HepG2 (cell line): Measurements from ENCODE around the gene PIEZO1. TPM values are rescaled to one million over a fixed set of nuclear protein-coding genes. Genes with fewer than 3 reads are reported as not detected.

Experiments used
- ATM ChIP-seq: fragments of 450-650 bp; IDR thresholded peaks from 2 replicates; pipeline ENCODE4 v1.7.1; 2017; ENCODE audit warnings: mild to moderate bottlenecking, borderline replicate concordance
- DR1 ChIP-seq: sonication (generic); formaldehyde crosslinking; IDR thresholded peaks from 2 replicates; pipeline ENCODE4 v1.8.0; 2021; ENCODE audit warnings: mild to moderate bottlenecking, missing genetic modification reagents, inconsistent platforms
- ETS1 ChIP-seq: sonication (generic); formaldehyde crosslinking; IDR thresholded peaks from 2 replicates; pipeline ENCODE4 v1.4.0; 2020; ENCODE audit warnings: missing genetic modification reagents
- FOXA1 ChIP-seq, 2 experiments: fragments of 450-650 bp in 1 of 2; sonication (generic) in 1 of 2; formaldehyde crosslinking in 1 of 2; IDR thresholded peaks; 2 replicates each; pipeline versions ENCODE4 v1.4.0 to v1.6.1; 2016 to 2020; ENCODE audit warnings: missing genetic modification reagents in 1 of 2
- FOXC1 ChIP-seq: sonication (generic); formaldehyde crosslinking; IDR thresholded peaks from 2 replicates; pipeline ENCODE4 v1.8.0; 2022; ENCODE audit warnings: mild to moderate bottlenecking, missing genetic modification reagents, borderline replicate concordance
- KDM2A ChIP-seq: sonication (generic); formaldehyde crosslinking; IDR thresholded peaks from 2 replicates; pipeline ENCODE4 v1.4.0; 2020; ENCODE audit warnings: low read depth, missing genetic modification reagents, borderline replicate concordance
- NBN ChIP-seq: fragments of 450-650 bp; conservative IDR thresholded peaks from 2 replicates; pipeline ENCODE4 v1.6.1; 2017
- RCOR2 ChIP-seq: IDR thresholded peaks from 2 replicates; pipeline ENCODE4 v1.6.1; 2016; ENCODE audit warnings: missing biosample characterization, missing genetic modification reagents
- SAP130 ChIP-seq: IDR thresholded peaks from 2 replicates; pipeline ENCODE4 v1.6.1; 2016; ENCODE audit warnings: low read depth
- THRA ChIP-seq: sonication (generic); formaldehyde crosslinking; IDR thresholded peaks from 2 replicates; pipeline ENCODE4 v1.4.0; 2020; ENCODE audit warnings: missing genetic modification reagents, borderline replicate concordance
- ZBTB38 ChIP-seq: sonication (generic); formaldehyde crosslinking; IDR thresholded peaks from 2 replicates; pipeline ENCODE4 v1.5.1; 2020; ENCODE audit warnings: mild to moderate bottlenecking, missing genetic modification reagents
- ZFYVE20 ChIP-seq: sonication (generic); formaldehyde crosslinking; IDR thresholded peaks from 2 replicates; pipeline ENCODE4 v1.8.0; 2023; ENCODE audit warnings: low read depth, mild to moderate bottlenecking, moderate library complexity, missing genetic modification reagents, borderline replicate concordance
- ZNF256 ChIP-seq: sonication (generic); formaldehyde crosslinking; conservative IDR thresholded peaks from 2 replicates; pipeline ENCODE4 v1.4.0; 2020; ENCODE audit warnings: missing genetic modification reagents
- ZNF292 ChIP-seq: sonication (generic); formaldehyde crosslinking; IDR thresholded peaks from 2 replicates; pipeline ENCODE4 v1.8.1; 2022; ENCODE audit warnings: mild to moderate bottlenecking, low read depth, missing genetic modification reagents, borderline replicate concordance
- ZNF556 ChIP-seq: sonication (generic); formaldehyde crosslinking; IDR thresholded peaks from 2 replicates; pipeline ENCODE4 v1.4.0; 2020; ENCODE audit warnings: mild to moderate bottlenecking, missing genetic modification reagents, borderline replicate concordance
- ZNF749 ChIP-seq: sonication (generic); formaldehyde crosslinking; IDR thresholded peaks from 2 replicates; pipeline ENCODE4 v1.8.0; 2022; ENCODE audit warnings: mild to moderate bottlenecking, missing genetic modification reagents, moderate library complexity, borderline replicate concordance
- ZNF766 ChIP-seq: sonication (generic); formaldehyde crosslinking; IDR thresholded peaks from 2 replicates; pipeline ENCODE4 v1.5.0; 2020; ENCODE audit warnings: missing genetic modification reagents, borderline replicate concordance
- polyA plus RNA-seq, 8 experiments: library from polyadenylated mRNA; depleted of rRNA in 3 of 8; stranded (reverse) in 7 of 8; unstranded in 1 of 8; fragments of >200 nt; fragmentation: Illumina TruSeq in 4 of 8; extraction: Trizol in 4 of 8; gene quantifications; 2 replicates each; pipeline versions ENCODE4 v1.2.1 to v1.2.3, GENCODE V29; 2011 to 2016; ENCODE audit warnings: low read depth in 4 of 8, missing spikeins in 1 of 8, mixed read lengths in 1 of 8; ENCODE audit not compliant: insufficient read depth in 1 of 8
- total RNA-seq, 5 experiments: library from RNA; depleted of rRNA; stranded (reverse); fragments of >200 nt; fragmentation: Illumina TruSeq; extraction: Trizol; gene quantifications; 2 replicates each; pipeline ENCODE4 v1.2.3, GENCODE V29; 2016; ENCODE audit warnings: low read depth in 1 of 5
- TF ChIP-seq, protein P1 (sequence below): sonication (generic); formaldehyde crosslinking; IDR thresholded peaks from 2 replicates; pipeline ENCODE4 v1.5.0; 2020; ENCODE audit warnings: mild to moderate bottlenecking, missing genetic modification reagents
- TF ChIP-seq, protein P2 (sequence below): sonication (generic); formaldehyde crosslinking; IDR thresholded peaks from 2 replicates; pipeline ENCODE4 v1.5.1; 2020; ENCODE audit warnings: missing genetic modification reagents, mild to moderate bottlenecking, borderline replicate concordance
- TF ChIP-seq, protein P3 (sequence below): sonication (generic); formaldehyde crosslinking; IDR thresholded peaks from 2 replicates; pipeline ENCODE4 v1.4.0; 2020; ENCODE audit warnings: missing genetic modification reagents

PIEZO1 gene
- total and polyA plus RNA-seq, 2 of the 13 experiments (the other 11 are each of a cell fraction or from before 2014, with no cell fraction given): 67.9 to 85.0 TPM

GRCh38 chr16:88793251-88793954 is 8.4 kb upstream of the PIEZO1 start (continued):
- TF ChIP-seq, protein P1, sequence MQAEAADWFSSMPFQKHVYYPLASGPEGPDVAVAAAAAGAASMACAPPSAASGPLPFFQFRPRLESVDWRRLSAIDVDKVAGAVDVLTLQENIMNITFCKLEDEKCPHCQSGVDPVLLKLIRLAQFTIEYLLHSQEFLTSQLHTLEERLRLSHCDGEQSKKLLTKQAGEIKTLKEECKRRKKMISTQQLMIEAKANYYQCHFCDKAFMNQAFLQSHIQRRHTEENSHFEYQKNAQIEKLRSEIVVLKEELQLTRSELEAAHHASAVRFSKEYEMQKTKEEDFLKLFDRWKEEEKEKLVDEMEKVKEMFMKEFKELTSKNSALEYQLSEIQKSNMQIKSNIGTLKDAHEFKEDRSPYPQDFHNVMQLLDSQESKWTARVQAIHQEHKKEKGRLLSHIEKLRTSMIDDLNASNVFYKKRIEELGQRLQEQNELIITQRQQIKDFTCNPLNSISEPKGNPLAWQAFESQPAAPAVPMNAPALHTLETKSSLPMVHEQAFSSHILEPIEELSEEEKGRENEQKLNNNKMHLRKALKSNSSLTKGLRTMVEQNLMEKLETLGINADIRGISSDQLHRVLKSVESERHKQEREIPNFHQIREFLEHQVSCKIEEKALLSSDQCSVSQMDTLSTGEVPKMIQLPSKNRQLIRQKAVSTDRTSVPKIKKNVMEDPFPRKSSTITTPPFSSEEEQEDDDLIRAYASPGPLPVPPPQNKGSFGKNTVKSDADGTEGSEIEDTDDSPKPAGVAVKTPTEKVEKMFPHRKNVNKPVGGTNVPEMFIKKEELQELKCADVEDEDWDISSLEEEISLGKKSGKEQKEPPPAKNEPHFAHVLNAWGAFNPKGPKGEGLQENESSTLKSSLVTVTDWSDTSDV (CRISPR knock-in tag): peak; percentile 38; the same call in 1 of the 2 replicates
- no peak; the same call in 1 of the 2 replicates for TF ChIP-seq FOXC1 (CRISPR knock-in tag)
- TF ChIP-seq, protein P2, sequence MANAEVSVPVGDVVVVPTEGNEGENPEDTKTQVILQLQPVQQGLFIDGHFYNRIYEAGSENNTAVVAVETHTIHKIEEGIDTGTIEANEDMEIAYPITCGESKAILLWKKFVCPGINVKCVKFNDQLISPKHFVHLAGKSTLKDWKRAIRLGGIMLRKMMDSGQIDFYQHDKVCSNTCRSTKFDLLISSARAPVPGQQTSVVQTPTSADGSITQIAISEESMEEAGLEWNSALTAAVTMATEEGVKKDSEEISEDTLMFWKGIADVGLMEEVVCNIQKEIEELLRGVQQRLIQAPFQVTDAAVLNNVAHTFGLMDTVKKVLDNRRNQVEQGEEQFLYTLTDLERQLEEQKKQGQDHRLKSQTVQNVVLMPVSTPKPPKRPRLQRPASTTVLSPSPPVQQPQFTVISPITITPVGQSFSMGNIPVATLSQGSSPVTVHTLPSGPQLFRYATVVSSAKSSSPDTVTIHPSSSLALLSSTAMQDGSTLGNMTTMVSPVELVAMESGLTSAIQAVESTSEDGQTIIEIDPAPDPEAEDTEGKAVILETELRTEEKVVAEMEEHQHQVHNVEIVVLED (CRISPR knock-in tag): no peak
- TF ChIP-seq ZNF749 (CRISPR knock-in tag): no peak
- TF ChIP-seq ETS1 (CRISPR knock-in tag): no peak
- TF ChIP-seq ZNF256 (CRISPR knock-in tag): no peak
- TF ChIP-seq DR1: no peak
- TF ChIP-seq NBN: no peak
- no peak for TF ChIP-seq ATM
- no peak; the same call in 1 of the 2 replicates for TF ChIP-seq ZBTB38
- peak; percentile 65 for TF ChIP-seq SAP130 (CRISPR knock-in tag)
- no peak for TF ChIP-seq ZNF766 (CRISPR knock-in tag)
- TF ChIP-seq FOXA1 (IDR thresholded peaks at IDR 0.05): no peak
- TF ChIP-seq FOXA1 (CRISPR knock-in tag; IDR thresholded peaks at IDR 0.05): no peak
- TF ChIP-seq, protein P3, sequence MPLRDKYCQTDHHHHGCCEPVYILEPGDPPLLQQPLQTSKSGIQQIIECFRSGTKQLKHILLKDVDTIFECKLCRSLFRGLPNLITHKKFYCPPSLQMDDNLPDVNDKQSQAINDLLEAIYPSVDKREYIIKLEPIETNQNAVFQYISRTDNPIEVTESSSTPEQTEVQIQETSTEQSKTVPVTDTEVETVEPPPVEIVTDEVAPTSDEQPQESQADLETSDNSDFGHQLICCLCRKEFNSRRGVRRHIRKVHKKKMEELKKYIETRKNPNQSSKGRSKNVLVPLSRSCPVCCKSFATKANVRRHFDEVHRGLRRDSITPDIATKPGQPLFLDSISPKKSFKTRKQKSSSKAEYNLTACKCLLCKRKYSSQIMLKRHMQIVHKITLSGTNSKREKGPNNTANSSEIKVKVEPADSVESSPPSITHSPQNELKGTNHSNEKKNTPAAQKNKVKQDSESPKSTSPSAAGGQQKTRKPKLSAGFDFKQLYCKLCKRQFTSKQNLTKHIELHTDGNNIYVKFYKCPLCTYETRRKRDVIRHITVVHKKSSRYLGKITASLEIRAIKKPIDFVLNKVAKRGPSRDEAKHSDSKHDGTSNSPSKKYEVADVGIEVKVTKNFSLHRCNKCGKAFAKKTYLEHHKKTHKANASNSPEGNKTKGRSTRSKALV (CRISPR knock-in tag): no peak
- TF ChIP-seq ZNF556: peak; percentile 68; the same call in 1 of the 2 replicates
- TF ChIP-seq RCOR2 (CRISPR knock-in tag): 0 out of 2 replicates have a peak, but pooled peaks have one; percentile 19
- TF ChIP-seq KDM2A: 0 out of 2 replicates have a peak, but pooled peaks have one; percentile 26
- peak; percentile 62; the same call in 1 of the 2 replicates for TF ChIP-seq ZNF292 (CRISPR knock-in tag)
- no peak for TF ChIP-seq ZFYVE20 (CRISPR knock-in tag)
- no peak for TF ChIP-seq THRA (CRISPR knock-in tag)
